Right kidney (tissue), 9 donors: ENCODE results near the gene SH3D21.
A peak's percentile ranks its signal among the peaks of the same experiment; 100 is the strongest.

Experiments used
- DNase-seq: peaks from one replicate; pipeline ENCODE4 v3.0.0-alpha.2; 2016
- long read RNA-seq, 8 donors: transcript quantifications; one replicate each; lab custom pipeline, GENCODE V29; 2026

SH3D21 gene
- long read RNA-seq, donor 1, partial matches to known transcripts = 5 of 6 reads
- long read RNA-seq, donor 1, other reads (novel, unspliced or antisense) = 0 of 6 reads
- long read RNA-seq, donor 2 = 0 reads
- long read RNA-seq, donor 3, partial matches to known transcripts = 0 of 84 reads
- long read RNA-seq, donor 3, other reads (novel, unspliced or antisense) = 84 of 84 reads
- long read RNA-seq, donor 4, partial matches to known transcripts = 15 of 126 reads
- long read RNA-seq, donor 4, other reads (novel, unspliced or antisense) = 111 of 126 reads
- long read RNA-seq, donor 5, partial matches to known transcripts = 17 of 244 reads
- long read RNA-seq, donor 5, other reads (novel, unspliced or antisense) = 226 of 244 reads
- long read RNA-seq, donor 6, partial matches to known transcripts = 18 of 188 reads
- long read RNA-seq, donor 6, other reads (novel, unspliced or antisense) = 170 of 188 reads
- long read RNA-seq, donor 7, partial matches to known transcripts = 0 of 231 reads
- long read RNA-seq, donor 7, other reads (novel, unspliced or antisense) = 230 of 231 reads
- long read RNA-seq, donor 8, partial matches to known transcripts = 13 of 175 reads
- long read RNA-seq, donor 8, other reads (novel, unspliced or antisense) = 162 of 175 reads

- DNase-seq = peak; percentile 71
These were observed at the start of gene SH3D21 for GRCh38 chr1:36306210-36306901. Gene SH3D21 (plus strand): TSS chr1:36306368. CDS start chr1:36306421, 53 bp downstream.

- no peak for DNase-seq
These were observed 49.4 kb upstream of the SH3D21 start for GRCh38 chr1:36256558-36257374.

GRCh38 chr1:36257375-36257767, 48.8 kb upstream of the SH3D21 start:
- no peak for DNase-seq

GRCh38 chr1:36258960-36259344, 47.2 kb upstream of the SH3D21 start:
- DNase-seq = no peak

- no peak for DNase-seq
These were observed 37.2 kb upstream of the SH3D21 start for GRCh38 chr1:36268981-36269380.

- DNase-seq = no peak
These were observed 36.7 kb upstream of the SH3D21 start for GRCh38 chr1:36269408-36269838.

GRCh38 chr1:36273024-36273423, 33.1 kb upstream of the SH3D21 start:
- no peak for DNase-seq

- DNase-seq = no peak
These were observed 32.0 kb upstream of the SH3D21 start for GRCh38 chr1:36274201-36274600.

- no peak for DNase-seq
These were observed 29.5 kb upstream of the SH3D21 start for GRCh38 chr1:36276688-36277087.

GRCh38 chr1:36279110-36279788, 26.9 kb upstream of the SH3D21 start:
- no peak for DNase-seq

- DNase-seq = no peak
These were observed 26.3 kb upstream of the SH3D21 start for GRCh38 chr1:36279789-36280296.

- DNase-seq = no peak
These were observed 22.1 kb upstream of the SH3D21 start for GRCh38 chr1:36284061-36284460.

GRCh38 chr1:36284517-36284916, 21.7 kb upstream of the SH3D21 start:
- DNase-seq = no peak

- DNase-seq = peak; percentile 27
These were observed 20.6 kb upstream of the SH3D21 start for GRCh38 chr1:36285443-36286101.

GRCh38 chr1:36286802-36287201, 19.4 kb upstream of the SH3D21 start:
- DNase-seq = no peak

- DNase-seq = no peak
These were observed 18.6 kb upstream of the SH3D21 start for GRCh38 chr1:36287595-36287994.

GRCh38 chr1:36295390-36295789, 10.8 kb upstream of the SH3D21 start:
- DNase-seq = no peak

GRCh38 chr1:36297062-36297461, 9.1 kb upstream of the SH3D21 start:
- no peak for DNase-seq

- no peak for DNase-seq
These were observed 7.5 kb upstream of the SH3D21 start for GRCh38 chr1:36298640-36299039.

- DNase-seq = no peak
These were observed 5.6 kb upstream of the SH3D21 start for GRCh38 chr1:36300526-36300925.

GRCh38 chr1:36301220-36301619, 4.9 kb upstream of the SH3D21 start:
- DNase-seq = no peak
